ENCODE measurements around the gene CACTIN.

GRCh38 chr19:3586127-3586626, 40.4 kb downstream of the CACTIN start:
- TF ChIP-seq POLR2A (IDR thresholded peaks at IDR 0.05; ENCODE audit: low read depth, low read length) (no peak), CTCF (conservative IDR thresholded peaks at IDR 0.05; ENCODE audit: low read depth, low read length) (peak; percentile 34), MXI1 (IDR thresholded peaks at IDR 0.05; ENCODE audit: borderline replicate concordance, low read depth, low read length) (no peak)

All from IMR-90 (cell line).